Activated CD4-positive, alpha-beta T cell treated with anti-CD3 and anti-CD28 coated beads, Interleukin-2, Interleukin-6, amounts not matched to agents 100 ng/mL and 50 ng/mL, durations not matched to agents 16 hours and 8 hours (primary cell): ENCODE results near the gene SMIM21.

Experiments used
- DNase-seq: peaks from one replicate; pipeline ENCODE4 v3.0.0-alpha.2; 2020

Gene SMIM21

GRCh38 chr18:75421656-75422055 lies 5.8 kb downstream of the SMIM21 start:
- no peak for DNase-seq

GRCh38 chr18:75418293-75419005 lies 9.1 kb downstream of the SMIM21 start:
- DNase-seq = no peak

GRCh38 chr18:75410611-75411010 lies 16.9 kb downstream of the SMIM21 start:
- no peak for DNase-seq

DNA sequence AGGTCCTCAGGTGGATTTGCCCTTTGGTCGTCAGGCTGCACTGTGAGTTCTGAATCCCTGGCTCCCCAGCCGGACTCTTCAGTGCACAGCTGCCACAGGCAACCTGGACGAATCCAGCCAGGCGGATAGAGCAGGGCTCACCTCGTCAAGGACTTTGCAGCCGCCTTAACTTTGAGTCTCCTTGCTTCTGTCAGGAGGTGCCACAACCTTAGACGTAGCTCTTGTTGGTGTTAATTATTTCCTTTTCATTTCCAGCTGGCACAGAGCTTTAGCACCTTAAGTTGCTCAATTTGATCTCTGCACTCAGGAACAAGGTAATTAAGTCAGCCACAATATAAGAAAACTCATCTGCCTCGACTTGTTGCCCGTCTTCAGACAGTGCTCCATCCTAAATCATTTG lies 17.7 kb downstream of the SMIM21 start:
- DNase-seq = no peak

GRCh38 chr18:75408554-75409506 lies 18.7 kb downstream of the SMIM21 start:
- DNase-seq = peak; percentile 59

GRCh38 chr18:75407468-75408437 lies 19.8 kb downstream of the SMIM21 start:
- no peak for DNase-seq

GRCh38 chr18:75406491-75407445 lies 20.7 kb downstream of the SMIM21 start:
- no peak for DNase-seq

GRCh38 chr18:75405351-75405750 lies 22.2 kb downstream of the SMIM21 start:
- no peak for DNase-seq

- no peak for DNase-seq
Measured at GRCh38 chr18:75400366-75400765, 27.1 kb downstream of the SMIM21 start.

DNA sequence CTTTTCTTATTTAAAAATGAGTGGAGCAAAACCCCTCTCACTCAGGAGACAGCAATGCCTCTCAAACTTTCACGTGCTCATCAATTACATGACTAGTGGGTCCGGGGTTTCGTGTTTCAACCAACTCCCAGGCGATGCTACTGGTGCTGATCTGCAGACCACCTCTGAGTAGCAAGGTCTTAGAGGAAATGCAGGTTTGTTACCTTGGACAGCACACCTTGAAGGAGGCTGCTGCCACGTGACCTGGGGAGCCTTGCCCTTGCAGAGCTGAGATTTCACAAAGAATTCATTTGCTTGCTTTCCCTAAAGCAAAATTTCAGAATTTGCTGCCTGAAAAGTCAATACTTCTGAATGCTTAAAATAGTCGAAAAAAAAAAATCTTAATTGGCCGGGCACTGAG lies 32.4 kb downstream of the SMIM21 start:
- DNase-seq = no peak

GRCh38 chr18:75393721-75394120 lies 33.8 kb downstream of the SMIM21 start:
- DNase-seq = no peak

- no peak for DNase-seq
Measured at GRCh38 chr18:75392226-75392578, 35.3 kb downstream of the SMIM21 start.

DNA sequence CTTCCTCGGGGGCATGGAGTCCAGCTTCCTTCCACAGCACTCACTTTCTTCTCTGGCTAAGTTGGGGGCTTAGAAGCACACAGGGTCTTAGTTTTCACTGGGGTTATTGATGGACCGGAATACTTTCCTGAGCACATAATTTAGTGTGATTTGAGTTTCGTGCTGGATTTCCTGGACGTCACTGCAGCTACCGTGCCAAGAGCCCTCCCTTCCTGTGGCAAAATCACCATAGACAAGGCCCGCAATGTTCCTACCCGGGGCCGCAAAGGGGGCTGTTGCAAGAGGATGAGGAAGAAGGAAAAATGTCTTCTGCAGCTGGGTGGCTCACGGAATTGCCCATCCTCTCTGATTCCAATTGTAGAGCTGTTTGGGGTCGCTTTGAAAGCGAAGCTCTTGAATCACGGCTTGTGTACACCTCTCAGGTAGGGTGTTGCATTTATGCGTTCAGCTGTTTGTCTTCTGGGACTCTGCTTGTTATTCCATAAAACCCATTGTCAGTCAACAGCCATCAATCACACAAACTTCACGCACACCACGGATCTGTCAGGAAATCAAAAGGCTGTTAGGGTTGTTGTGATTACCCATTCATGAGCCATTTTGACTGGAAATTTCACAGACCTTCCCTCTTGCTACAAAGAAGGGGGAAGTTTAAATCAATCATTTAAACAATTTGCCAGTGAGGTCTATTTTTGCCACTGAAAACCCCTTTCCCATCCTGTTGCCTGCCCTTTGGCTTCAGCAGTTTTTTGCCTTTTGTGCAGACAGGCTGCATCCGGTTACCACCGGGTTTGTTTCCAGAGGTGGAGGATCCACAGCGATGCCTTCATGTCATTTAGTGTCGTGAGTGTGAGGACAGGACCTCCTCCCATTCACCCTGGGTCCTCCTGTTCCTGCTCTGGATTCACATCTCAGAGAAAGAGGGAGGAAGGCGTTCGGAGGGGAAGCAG lies 36.0 kb downstream of the SMIM21 start:
- DNase-seq = no peak

DNA sequence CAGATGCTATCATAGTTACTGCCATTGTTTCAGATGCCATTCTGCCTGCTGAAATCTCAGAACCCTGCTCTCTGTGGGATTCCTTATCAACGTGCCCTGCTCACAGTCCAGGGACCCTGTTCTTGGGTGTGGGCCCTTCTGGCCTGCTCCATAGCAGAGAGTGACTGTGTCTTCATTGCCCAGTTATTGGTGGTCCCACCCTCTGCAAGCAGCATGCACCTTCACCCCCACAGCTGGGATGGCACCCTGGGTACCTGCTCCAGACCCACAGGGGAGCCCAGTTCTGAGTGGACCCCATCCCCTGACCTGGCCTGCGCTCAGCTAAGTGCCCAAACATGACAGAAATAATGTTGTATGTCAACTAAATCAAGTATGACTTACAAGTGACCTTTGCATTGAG lies 36.6 kb downstream of the SMIM21 start:
- no peak for DNase-seq

GRCh38 chr18:75384144-75384543 lies 43.4 kb downstream of the SMIM21 start:
- no peak for DNase-seq

DNA sequence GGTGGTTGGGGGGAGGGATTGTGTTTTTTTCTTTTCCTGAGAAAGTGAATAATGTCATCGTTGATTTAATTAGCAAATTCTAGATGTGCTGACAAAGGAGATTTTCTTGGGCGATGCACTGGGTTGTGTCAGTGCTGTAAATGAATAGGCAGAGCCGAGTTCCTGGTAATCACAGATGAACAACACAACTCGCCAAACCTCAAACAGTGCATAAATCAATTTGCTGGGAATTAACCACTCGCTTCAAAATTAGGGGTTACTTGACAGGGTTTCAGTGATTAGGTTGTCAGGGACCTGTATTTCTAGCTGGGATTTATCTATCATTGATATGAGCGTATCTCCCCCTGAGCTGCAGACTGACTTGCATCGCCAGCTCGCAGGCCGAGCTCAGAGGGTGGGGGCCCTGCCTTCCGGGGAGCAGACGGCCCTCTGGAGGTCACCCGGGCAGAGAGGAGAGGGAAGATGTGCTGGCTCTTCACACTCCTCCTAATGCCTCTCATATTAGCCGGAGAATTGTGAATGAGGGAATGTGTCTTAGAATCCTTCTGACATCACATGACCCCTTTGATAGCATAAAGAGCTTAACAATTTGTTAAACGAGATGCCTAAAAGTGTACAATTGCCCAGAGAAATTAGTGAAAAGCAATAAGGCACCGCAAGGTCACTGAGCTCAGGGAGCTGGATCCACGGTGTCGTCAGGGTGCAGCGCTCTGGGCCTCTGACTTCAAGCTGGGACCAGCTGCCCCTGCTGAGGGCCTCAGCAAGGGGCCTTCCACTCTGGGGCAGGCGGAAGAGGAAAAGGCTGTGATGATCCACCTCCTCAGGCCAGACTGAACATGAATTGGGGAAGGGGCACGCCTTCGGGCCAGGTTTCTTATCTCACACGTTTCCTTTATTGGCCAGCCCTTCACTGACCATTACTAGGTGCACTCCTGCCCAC lies 48.9 kb downstream of the SMIM21 start:
- DNase-seq = no peak

DNA sequence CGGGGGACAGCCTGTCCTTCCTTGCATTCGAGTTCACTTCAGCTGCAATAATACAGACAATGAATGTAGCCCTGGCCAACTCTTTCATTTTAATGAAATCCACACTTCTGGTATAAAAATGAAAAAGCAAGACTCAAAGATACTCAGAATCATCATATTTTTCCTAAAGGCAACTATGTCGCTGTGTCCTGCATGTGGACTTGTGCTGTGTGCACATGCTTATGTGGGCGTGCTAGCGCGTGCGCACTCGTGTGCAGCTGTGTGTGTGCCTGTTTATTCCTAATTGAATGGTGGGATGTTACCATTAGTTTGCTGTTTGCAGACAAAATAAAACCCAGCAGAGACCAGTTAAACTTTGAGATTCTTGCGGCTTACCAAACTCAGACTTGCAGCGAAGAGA lies 49.6 kb downstream of the SMIM21 start:
- no peak for DNase-seq

DNA sequence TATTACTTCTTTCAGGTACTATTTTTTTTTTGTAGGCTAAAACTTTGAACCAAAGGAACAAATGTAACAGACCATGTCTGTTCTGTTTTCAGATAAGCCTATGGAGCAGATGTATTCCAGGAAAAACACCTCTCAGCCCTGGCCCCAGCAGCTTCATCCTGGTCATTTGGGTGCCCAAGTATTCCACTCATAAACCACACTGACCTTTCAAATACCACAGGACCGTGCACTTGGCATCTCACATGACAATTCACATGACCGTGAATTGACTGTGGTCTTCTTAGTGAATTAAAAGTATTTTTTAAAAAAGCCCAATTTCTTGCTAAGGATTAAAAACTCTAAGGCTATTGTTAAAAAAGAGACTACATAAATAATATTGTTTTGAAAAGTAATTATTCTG lies 50.2 kb downstream of the SMIM21 start:
- no peak for DNase-seq

DNA sequence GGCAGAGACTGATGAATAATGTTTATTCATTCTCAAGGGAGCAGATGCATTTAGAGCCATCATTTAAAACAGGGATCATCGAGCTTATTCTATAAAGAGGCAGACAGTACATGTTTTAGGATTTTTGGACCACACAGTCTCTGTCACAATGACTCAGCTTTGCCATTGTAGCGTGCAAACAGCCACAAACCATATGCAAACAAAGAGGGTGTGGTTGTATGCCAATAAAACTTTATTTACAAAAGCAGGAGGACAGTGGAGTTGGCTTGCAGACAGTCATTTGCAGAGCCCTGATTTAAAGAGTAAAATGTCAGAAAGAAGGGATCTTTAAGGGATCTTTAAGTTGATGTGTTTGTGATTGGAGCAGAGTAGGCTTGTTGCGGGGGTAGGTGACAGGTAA lies 51.5 kb downstream of the SMIM21 start:
- DNase-seq = peak; percentile 16
